Osteoblast (primary cell): ENCODE data around the gene ZNF697. TPM values are rescaled to one million over a fixed set of nuclear protein-coding genes. Genes with fewer than 3 reads are reported as not detected.
A peak's percentile ranks its signal among the peaks of the same experiment; 100 is the strongest.

Experiments used
- DNase-seq: peaks from one replicate; pipeline ENCODE4 v3.0.0; 2011; ENCODE audit warnings: low spot score, mixed read lengths; ENCODE audit not compliant: insufficient read length; ENCODE audit errors: missing footprints
- H2AFZ ChIP-seq: 2 replicates; pipeline ENCODE4 v1.6.0; 2011; ENCODE audit warnings: mild to moderate bottlenecking, low read length
- H3K27ac ChIP-seq: 2 replicates; pipeline ENCODE4 v1.5.1; 2011; ENCODE audit warnings: mild to moderate bottlenecking, low read depth, low read length, moderate library complexity
- H3K27me3 ChIP-seq: 2 replicates; pipeline ENCODE4 v1.6.0; 2012; ENCODE audit warnings: mild to moderate bottlenecking, control low read depth, inconsistent platforms, low read length, moderate library complexity; ENCODE audit not compliant: insufficient read depth
- H3K36me3 ChIP-seq: 2 replicates; pipeline ENCODE4 v1.5.1; 2011; ENCODE audit warnings: mild to moderate bottlenecking, low read length, control low read depth, moderate library complexity; ENCODE audit not compliant: insufficient read depth
- H3K4me1 ChIP-seq: 2 replicates; pipeline ENCODE4 v1.5.1; 2011; ENCODE audit warnings: mild to moderate bottlenecking, low read length, control low read depth, moderate library complexity; ENCODE audit not compliant: insufficient read depth
- H3K4me2 ChIP-seq: 2 replicates; pipeline ENCODE4 v1.6.0; 2011; ENCODE audit warnings: mild to moderate bottlenecking, low read length; ENCODE audit not compliant: insufficient read depth
- H3K4me3 ChIP-seq: fragments of 200-600 bp; sonication (generic); 3 replicates; pipeline ENCODE4 v1.5.1; 2012; ENCODE audit warnings: mild to moderate bottlenecking, low read length, inconsistent platforms; ENCODE audit not compliant: insufficient read depth
- H3K79me2 ChIP-seq: 2 replicates; pipeline ENCODE4 v1.6.0; 2012; ENCODE audit warnings: mild to moderate bottlenecking, low read length, control low read depth, inconsistent platforms; ENCODE audit not compliant: insufficient read depth
- H3K9me3 ChIP-seq: 2 replicates; pipeline ENCODE4 v1.5.1; 2011; ENCODE audit warnings: low read depth, low read length, control low read depth
- H4K20me1 ChIP-seq: 2 replicates; pipeline ENCODE4 v1.6.0; 2012; ENCODE audit warnings: mild to moderate bottlenecking, low read length, control low read depth; ENCODE audit not compliant: insufficient read depth
- total RNA-seq: library from RNA; depleted of rRNA; stranded (reverse); fragments of >200 nt; gene quantifications from 2 replicates; pipeline ENCODE4 v1.2.3, GENCODE V29; 2012
- TF ChIP-seq, protein P1 (sequence below): IDR thresholded peaks from 2 replicates; pipeline ENCODE4 v1.5.1; 2011; ENCODE audit warnings: mild to moderate bottlenecking, low read depth, low read length, moderate library complexity; ENCODE audit errors: extremely low read depth

ZNF697 gene
- total RNA-seq, 1 donor: 6.5 TPM

- no peak overlapping the region for H3K27ac ChIP-seq
- peaks cover 23% of the 10 kb centered on the region for H3K4me1 ChIP-seq
- H3K9me3 ChIP-seq: no peaks in the 10 kb centered on the region
- DNase-seq: no peak
- no peak overlapping the region for H2AFZ ChIP-seq
- no peaks in the 10 kb centered on the region for H3K36me3 ChIP-seq
- H4K20me1 ChIP-seq: no peaks in the 10 kb centered on the region
- H3K4me3 ChIP-seq: no peak overlapping the region
- no peak overlapping the region for H3K4me2 ChIP-seq
- TF ChIP-seq, protein P1, sequence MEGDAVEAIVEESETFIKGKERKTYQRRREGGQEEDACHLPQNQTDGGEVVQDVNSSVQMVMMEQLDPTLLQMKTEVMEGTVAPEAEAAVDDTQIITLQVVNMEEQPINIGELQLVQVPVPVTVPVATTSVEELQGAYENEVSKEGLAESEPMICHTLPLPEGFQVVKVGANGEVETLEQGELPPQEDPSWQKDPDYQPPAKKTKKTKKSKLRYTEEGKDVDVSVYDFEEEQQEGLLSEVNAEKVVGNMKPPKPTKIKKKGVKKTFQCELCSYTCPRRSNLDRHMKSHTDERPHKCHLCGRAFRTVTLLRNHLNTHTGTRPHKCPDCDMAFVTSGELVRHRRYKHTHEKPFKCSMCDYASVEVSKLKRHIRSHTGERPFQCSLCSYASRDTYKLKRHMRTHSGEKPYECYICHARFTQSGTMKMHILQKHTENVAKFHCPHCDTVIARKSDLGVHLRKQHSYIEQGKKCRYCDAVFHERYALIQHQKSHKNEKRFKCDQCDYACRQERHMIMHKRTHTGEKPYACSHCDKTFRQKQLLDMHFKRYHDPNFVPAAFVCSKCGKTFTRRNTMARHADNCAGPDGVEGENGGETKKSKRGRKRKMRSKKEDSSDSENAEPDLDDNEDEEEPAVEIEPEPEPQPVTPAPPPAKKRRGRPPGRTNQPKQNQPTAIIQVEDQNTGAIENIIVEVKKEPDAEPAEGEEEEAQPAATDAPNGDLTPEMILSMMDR: no peak
- no peaks in the 10 kb centered on the region for H3K79me2 ChIP-seq
- H3K27me3 ChIP-seq: peaks cover 11% of the 10 kb centered on the region
These were observed 31.2 kb upstream of the ZNF697 start for GRCh38 chr1:119679223-119679622.

- no peak for DNase-seq
- H3K4me2 ChIP-seq: no peak overlapping the region
- H3K36me3 ChIP-seq: no peaks in the 10 kb centered on the region
- no peak overlapping the region for H3K27ac ChIP-seq
- no peaks in the 10 kb centered on the region for H4K20me1 ChIP-seq
- H3K9me3 ChIP-seq: no peaks in the 10 kb centered on the region
- H3K79me2 ChIP-seq: no peaks in the 10 kb centered on the region
- TF ChIP-seq, protein P1: peak; percentile 28
- H2AFZ ChIP-seq: no peak overlapping the region
- H3K4me1 ChIP-seq: peaks cover 39% of the 10 kb centered on the region
- H3K4me3 ChIP-seq: no peak overlapping the region
- H3K27me3 ChIP-seq: peaks cover 8% of the 10 kb centered on the region
These were observed 28.6 kb upstream of the ZNF697 start for GRCh38 chr1:119676571-119677206.

GRCh38 chr1:119675349-119676345 is 27.6 kb upstream of the ZNF697 start:
- peak overlapping the region; percentile 56 for H3K27ac ChIP-seq

More at GRCh38 chr1:119675349-119676345, 27.6 kb upstream of the ZNF697 start:
- TF ChIP-seq, protein P1: peak; percentile 90
- H3K79me2 ChIP-seq: no peaks in the 10 kb centered on the region
- peak; percentile 89 for DNase-seq
- no peaks in the 10 kb centered on the region for H3K36me3 ChIP-seq
- H4K20me1 ChIP-seq: no peaks in the 10 kb centered on the region
- H3K4me2 ChIP-seq: peak overlapping the region; percentile 97
- H2AFZ ChIP-seq: peak overlapping the region; percentile 94
- H3K9me3 ChIP-seq: no peaks in the 10 kb centered on the region
- peaks cover 8% of the 10 kb centered on the region for H3K27me3 ChIP-seq
- peak overlapping the region; percentile 72 for H3K4me3 ChIP-seq
- peaks cover 39% of the 10 kb centered on the region for H3K4me1 ChIP-seq
